Cardiac fibroblast (primary cell): ENCODE measurements around the gene CAV3.

Experiments used
- DNase-seq, 2 donors: peaks; one replicate each; pipeline versions ENCODE4 v3.0.0 to v3.0.0-alpha.2; 2010; ENCODE audit warnings: low read depth in 2 of 2
- H3K4me3 ChIP-seq, 2 donors: replicated peaks in 1 of 2; 1 replicate in 1 of 2; 2 replicates in 1 of 2; pipeline ENCODE4 v1.5.1; 2011; ENCODE audit warnings: low read depth in 2 of 2, low read length in 2 of 2, mild to moderate bottlenecking in 2 of 2, moderate library complexity in 1 of 2
- CTCF ChIP-seq: IDR thresholded peaks from one replicate; pipeline ENCODE4 v1.5.1; 2011; ENCODE audit warnings: low read depth, mild to moderate bottlenecking, low read length, inconsistent platforms

Gene CAV3

GRCh38 chr3:8760506-8760905 lies 26.9 kb downstream of the CAV3 start:
- H3K4me3 ChIP-seq = no peak overlapping the region
- no peak for TF ChIP-seq CTCF
- DNase-seq = no peak

DNA sequence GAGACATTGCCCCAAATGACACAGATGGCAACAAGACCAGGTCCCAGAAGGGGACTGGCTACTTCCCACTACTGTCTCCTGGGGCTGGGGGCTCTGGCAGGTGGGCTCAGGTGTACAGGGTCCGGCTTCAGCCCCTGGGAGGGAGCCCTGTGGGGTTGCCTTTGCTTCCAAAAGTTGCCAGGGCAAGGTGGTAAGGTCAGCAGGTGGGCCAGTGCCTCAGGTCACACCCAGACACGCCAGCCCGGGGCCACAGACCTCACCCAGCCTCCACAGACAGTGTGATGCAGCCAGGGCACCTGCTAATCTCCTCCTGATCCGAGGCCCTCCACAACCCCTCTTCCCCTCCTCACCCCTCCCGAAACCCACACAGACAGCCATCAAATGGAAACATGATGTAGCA lies 28.3 kb downstream of the CAV3 start:
- H3K4me3 ChIP-seq = no peak overlapping the region
- no peak for DNase-seq
- no peak for TF ChIP-seq CTCF

GRCh38 chr3:8762607-8763377 lies 29.2 kb downstream of the CAV3 start:
- TF ChIP-seq CTCF = no peak
- no peak overlapping the region for H3K4me3 ChIP-seq
- no peak for DNase-seq

GRCh38 chr3:8764528-8764927 lies 30.9 kb downstream of the CAV3 start:
- no peak for TF ChIP-seq CTCF
- no peak overlapping the region for H3K4me3 ChIP-seq
- no peak for DNase-seq

DNA sequence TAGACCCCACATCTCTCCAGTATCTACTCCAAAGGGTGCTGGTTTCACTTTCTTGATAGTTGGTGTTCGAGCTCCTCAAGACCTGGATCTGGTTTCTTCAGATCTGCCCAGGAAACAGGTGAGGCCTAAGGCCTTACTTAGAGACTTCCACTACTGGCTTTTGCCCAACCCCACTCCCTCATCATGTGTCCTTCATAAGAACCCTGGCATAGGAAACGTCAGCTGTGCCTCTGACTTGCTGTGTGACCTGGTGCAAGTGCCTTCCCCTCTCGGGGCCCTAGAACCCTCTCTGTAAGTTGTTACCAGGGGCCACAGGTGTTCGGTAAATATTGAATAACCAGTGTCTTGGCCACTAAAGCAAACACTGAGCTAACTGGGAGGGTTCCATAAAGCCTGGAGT lies 31.9 kb downstream of the CAV3 start:
- no peak for DNase-seq
- no peak for TF ChIP-seq CTCF
- H3K4me3 ChIP-seq = no peak overlapping the region

DNA sequence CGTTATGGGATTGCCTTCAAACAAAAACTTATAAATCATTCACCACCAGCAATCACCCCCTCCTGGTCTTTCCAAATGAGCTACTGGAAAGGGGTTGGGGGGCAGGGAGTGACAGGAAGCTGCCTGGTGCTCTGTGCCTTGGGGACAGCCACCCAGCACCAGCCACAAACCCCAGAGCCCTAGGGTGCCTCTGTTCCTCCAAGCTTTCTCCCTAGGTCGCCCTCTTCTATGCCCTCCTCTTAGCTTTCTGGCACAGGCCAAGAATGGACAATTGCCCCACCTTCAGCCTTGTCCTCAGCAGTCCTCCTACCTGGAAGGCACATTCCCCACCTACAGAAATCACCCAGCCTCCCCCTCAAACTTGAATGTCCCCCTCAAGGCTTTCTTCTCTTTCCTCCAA lies 32.5 kb downstream of the CAV3 start:
- H3K4me3 ChIP-seq = no peak overlapping the region
- no peak for DNase-seq

More for the DNA sequence above, 32.5 kb downstream of the CAV3 start:
- TF ChIP-seq CTCF = no peak
